T-helper 2 cell treated with Interferon-gamma antibody and Interleukin-4, amounts not matched to agents 100 ng/mL and 5 ng/mL, for 36 hours (primary cell): ENCODE data around the gene WASF2. TPM values are rescaled to one million over a fixed set of nuclear protein-coding genes. Genes with fewer than 3 reads are reported as not detected.
"Not testable (repeated sequence)": the region's sequence is repeated elsewhere in the genome, so short reads cannot be mapped to it uniquely, and the experiment has no call there.

Experiments
- intact Hi-C: fragments of 100-400 bp; cut with micrococcal nuclease; formaldehyde crosslinking; loops from one replicate; pipeline ENCODE4 v1.15.1; 2023
- total RNA-seq: library from RNA; stranded (reverse); gene quantifications from 2 replicates; pipeline ENCODE4 v1.2.3, GENCODE V29; 2022

The WASF2 gene
- total RNA-seq, 1 donor from 2014 or later, result 124 TPM

- intact Hi-C loops, result no loop called here
These were observed 89.6 kb downstream of the WASF2 start for GRCh38 chr1:27400082-27400962.

- intact Hi-C loops, result loop anchor here (10.0 kb wide), 1 partner anchor 295 kb away; no protein-coding TSS in a partner anchor
These were observed 90.5 kb downstream of the WASF2 start for GRCh38 chr1:27399251-27400025.

- intact Hi-C loops, result loop anchor here (10.0 kb wide), 1 partner anchor 294 kb away; no protein-coding TSS in a partner anchor
These were observed 91.4 kb downstream of the WASF2 start for GRCh38 chr1:27398405-27399149.

- intact Hi-C loops, result loop anchor here (10.0 kb wide), 1 partner anchor 293 kb away; no protein-coding TSS in a partner anchor
These were observed 92.2 kb downstream of the WASF2 start for GRCh38 chr1:27397749-27398148.

GRCh38 chr1:27397110-27397509, 92.9 kb downstream of the WASF2 start:
- intact Hi-C loops, result loop anchor here (10.0 kb wide), 1 partner anchor 292 kb away; no protein-coding TSS in a partner anchor

GRCh38 chr1:27395441-27396195, 94.3 kb downstream of the WASF2 start:
- intact Hi-C loops, result loop anchor here (1.0 to 10.0 kb wide), 4 partner anchors 63 to 351 kb away; no protein-coding TSS in a partner anchor

GRCh38 chr1:27394925-27395324, 95.0 kb downstream of the WASF2 start:
- intact Hi-C loops, result loop anchor here (1.0 to 10.0 kb wide), 5 partner anchors 62 to 350 kb away; partner anchors contain the start of gene TMEM222

GRCh38 chr1:27394282-27394658, 95.7 kb downstream of the WASF2 start:
- intact Hi-C loops, result loop anchor here (2.0 to 10.0 kb wide), 4 partner anchors 61 to 349 kb away; partner anchors contain the start of gene TMEM222

- intact Hi-C loops, result loop anchor here (2.0 to 10.0 kb wide), 6 partner anchors 61 to 349 kb away; partner anchors contain the start of genes AHDC1 and TMEM222
These were observed 96.2 kb downstream of the WASF2 start for GRCh38 chr1:27393641-27394281.

- intact Hi-C loops, result loop anchor here (1.0 to 10.0 kb wide), 6 partner anchors 28 to 288 kb away; partner anchors contain the start of genes AHDC1 and TMEM222
These were observed 97.0 kb downstream of the WASF2 start for GRCh38 chr1:27392778-27393635.

GRCh38 chr1:27392096-27392777, 97.7 kb downstream of the WASF2 start, which contains the start of gene GPR3:
Gene GPR3, plus strand, starts transcription at chr1:27392622. Its CDS starts 1,177 bp downstream, at chr1:27393799.
- intact Hi-C loops, result loop anchor here (1.0 to 10.0 kb wide), 6 partner anchors 27 to 287 kb away; partner anchors contain the start of genes AHDC1 and TMEM222

- intact Hi-C loops, result loop anchor here (1.0 to 10.0 kb wide), 6 partner anchors 26 to 287 kb away; partner anchors contain the start of genes AHDC1 and TMEM222
These were observed 98.4 kb downstream of the WASF2 start for GRCh38 chr1:27391511-27392095.

- intact Hi-C loops, result loop anchor here (1.0 kb wide), 1 partner anchor 87 kb away; no protein-coding TSS in a partner anchor
These were observed 101.5 kb downstream of the WASF2 start for GRCh38 chr1:27388337-27389005.

GRCh38 chr1:27384797-27385196, 105.2 kb downstream of the WASF2 start:
- intact Hi-C loops, result not testable (repeated sequence)

GRCh38 chr1:27383661-27384060, 106.3 kb downstream of the WASF2 start:
- intact Hi-C loops, result no loop called here

GRCh38 chr1:27383039-27383605, 106.8 kb downstream of the WASF2 start, which contains the start of gene CD164L2:
Gene CD164L2, minus strand, starts transcription at chr1:27383333. Its CDS starts 94 bp downstream, at chr1:27383239.
- intact Hi-C loops, result no loop called here
